ENCODE results near the gene PLA2G3. TPM values are rescaled to one million over a fixed set of nuclear protein-coding genes. Genes with fewer than 3 reads are reported as not detected.

PLA2G3 gene
- total RNA-seq, 1 experiment from 2014 or later: 18.3 TPM

GRCh38 chr22:31099386-31099785 is 40.9 kb downstream of the PLA2G3 start:
- H3K9me3 Mint-ChIP-seq: no peaks in the 10 kb centered on the region

More at GRCh38 chr22:31099386-31099785, 40.9 kb downstream of the PLA2G3 start:
- DNase-seq (ENCODE audit: low spot score) (no peak), ATAC-seq (no peak)
- Mint-ChIP-seq H3K36me3 (no peaks in the 10 kb centered on the region; the same call in 1 of the 2 replicates), H3K4me1 (peaks cover 17% of the 10 kb centered on the region), H3K27me3 (ENCODE audit: low read depth) (peaks cover 12% of the 10 kb centered on the region), H3K4me3 (0 out of 2 replicates have a peak overlapping the region, but pooled peaks have one; percentile 12), H3K27ac (no peak overlapping the region)
- no peak for TF ChIP-seq ZNF532 (CRISPR knock-in tag; IDR thresholded peaks at IDR 0.05; ENCODE audit: borderline replicate concordance)
- no peak for TF ChIP-seq PRDM15 (CRISPR knock-in tag; IDR thresholded peaks at IDR 0.05)
- TF ChIP-seq FOXK1 (CRISPR knock-in tag; IDR thresholded peaks at IDR 0.05): no peak
- no peak for TF ChIP-seq ATF2 (CRISPR knock-in tag; IDR thresholded peaks at IDR 0.05; ENCODE audit: borderline replicate concordance, low read depth)
- CTCF ChIA-PET: interaction anchor here (0.9 to 21.8 kb wide), 9 partner anchors 6 to 531 kb away, joined by 3 to 363 read pairs (median 6); partner anchors contain the start of genes PLA2G3, RNF185, SELENOM and SMTN
- POLR2A ChIA-PET: interaction anchor here (0.7 to 1.4 kb wide), 3 partner anchors 9 to 18 kb away, joined by 3 to 5 read pairs (median 3); partner anchors contain the start of gene SMTN

Measured in WTC11 (cell line).